ENCODE measurements around the gene RAB7A.

RAB7A gene

GRCh38 chr3:128726023-128727016 lies at the start of gene RAB7A:
Gene RAB7A (plus strand): TSS chr3:128726183. CDS start chr3:128795368, 69,185 bp downstream.
- in situ Hi-C loops (cut with MboI; ENCODE audit: low sequenced_read_pairs): no loop called here

- in situ Hi-C loops (cut with MboI; ENCODE audit: low sequenced_read_pairs): no loop called here
Measured at GRCh38 chr3:128679338-128679737, 46.6 kb upstream of the RAB7A start.

DNA sequence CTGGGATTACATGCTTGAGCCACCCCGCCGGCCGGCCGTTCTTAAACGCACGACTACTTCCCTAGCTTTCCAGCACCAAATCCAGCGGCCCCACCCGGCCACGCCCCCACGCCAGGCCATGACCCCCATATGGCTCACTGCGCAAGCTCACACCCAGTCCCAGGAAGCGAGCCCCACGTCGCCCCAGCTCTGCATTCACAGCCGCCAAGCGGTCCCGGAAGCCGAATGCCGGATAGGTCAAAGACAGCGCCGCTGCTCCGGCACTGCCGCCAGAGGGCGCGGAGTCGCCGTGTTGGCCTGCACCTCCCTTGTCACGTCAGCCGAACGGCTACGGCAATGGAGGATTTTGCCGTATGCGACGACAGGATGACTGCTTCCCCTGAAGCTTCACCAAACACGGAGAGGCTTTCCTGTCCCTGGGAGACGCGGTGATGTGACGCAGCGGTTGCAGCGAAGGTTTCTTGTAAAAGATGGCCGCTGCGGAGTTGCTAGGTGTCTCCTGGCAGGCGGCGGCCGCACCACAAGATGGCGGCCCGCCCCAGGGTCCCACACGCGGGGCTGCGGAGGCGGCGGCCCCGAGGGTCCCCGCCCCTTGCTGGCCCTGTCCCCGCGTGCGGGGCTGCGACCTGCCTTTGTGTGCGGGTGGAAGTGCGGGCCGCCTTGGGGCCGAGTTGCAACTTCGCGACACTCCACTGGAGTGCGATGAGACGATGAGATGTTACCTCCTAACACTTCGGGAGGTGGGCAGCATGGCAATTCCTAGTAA lies 45.2 kb upstream of the RAB7A start:
- in situ Hi-C loops (cut with MboI; ENCODE audit: low sequenced_read_pairs): no loop called here

DNA sequence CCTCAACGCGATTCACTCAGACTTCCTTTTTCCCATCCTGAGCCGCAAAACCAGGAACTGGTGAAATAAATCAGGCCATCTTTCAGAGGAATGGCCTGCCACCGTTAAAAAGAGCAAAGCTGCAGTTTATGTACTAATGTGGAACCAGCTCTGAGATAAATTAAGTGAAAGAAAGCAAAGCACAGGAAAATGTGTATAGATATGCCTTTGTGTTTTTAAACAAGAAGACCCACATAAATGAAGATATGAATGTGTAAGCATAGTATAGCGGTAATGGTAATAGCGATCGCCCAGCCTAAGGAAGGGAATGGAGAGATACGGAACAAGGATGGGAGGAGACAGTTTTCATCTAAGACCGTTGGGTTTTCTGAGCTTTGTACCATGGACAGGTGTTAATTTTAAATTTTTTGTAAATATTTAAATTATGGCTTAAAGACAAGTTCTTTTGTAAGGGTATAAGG lies 44.6 kb upstream of the RAB7A start:
- in situ Hi-C loops (cut with MboI; ENCODE audit: low sequenced_read_pairs): no loop called here

DNA sequence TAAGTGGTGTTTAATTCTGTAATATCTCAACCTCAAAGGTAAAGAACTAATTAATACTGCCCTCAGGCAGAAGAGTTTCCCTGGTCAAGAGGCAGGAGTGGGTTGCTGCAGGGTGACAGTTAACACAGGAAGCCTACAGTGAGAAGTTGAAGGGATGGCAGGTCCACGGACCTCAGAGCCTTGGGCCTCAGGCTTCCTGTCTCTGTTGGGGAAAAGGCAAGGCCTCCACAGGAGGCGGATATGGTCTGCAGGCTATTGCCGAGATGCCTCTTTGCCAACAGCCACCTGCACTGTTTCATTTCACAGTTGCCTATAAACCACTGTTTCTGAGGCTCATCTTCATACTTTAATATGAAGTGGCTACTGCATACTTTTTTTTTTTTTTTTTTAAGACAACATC lies 42.0 kb upstream of the RAB7A start:
- in situ Hi-C loops (cut with MboI; ENCODE audit: low sequenced_read_pairs): no loop called here

DNA sequence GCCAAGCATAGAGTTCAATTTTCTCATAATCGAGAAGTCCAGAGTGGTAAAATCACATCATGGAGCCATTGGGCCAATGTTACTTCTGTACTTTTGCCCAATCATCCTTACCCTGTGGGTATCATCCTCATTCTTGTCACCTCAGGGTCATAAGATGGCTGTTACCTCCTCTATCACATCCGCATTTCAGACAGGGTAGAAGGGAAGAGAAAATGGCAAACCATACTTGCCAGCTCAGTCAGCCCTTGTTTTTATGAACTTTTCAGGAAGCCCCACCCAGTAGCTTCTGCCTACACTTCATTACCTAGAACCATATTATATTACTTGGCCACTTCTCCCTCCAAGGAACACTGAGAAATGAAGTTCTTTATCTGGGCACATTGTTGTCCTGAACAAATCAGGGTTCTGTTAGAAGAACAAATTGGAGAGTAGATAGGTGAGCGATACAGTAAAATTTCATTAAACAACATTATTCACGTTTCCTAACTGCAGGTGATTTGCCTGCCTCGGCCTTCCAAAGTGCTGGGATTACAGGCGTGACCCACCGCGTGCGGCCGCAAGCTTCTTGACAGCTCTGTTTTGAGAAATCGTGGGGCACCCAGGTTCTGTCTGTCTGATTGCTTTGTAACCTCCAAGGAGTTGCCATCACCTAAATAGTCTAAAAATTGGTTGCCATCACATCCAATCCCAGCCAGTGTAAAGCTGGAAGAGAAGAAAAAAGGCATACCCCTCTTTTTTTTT lies 40.8 kb upstream of the RAB7A start:
- in situ Hi-C loops (cut with MboI; ENCODE audit: low sequenced_read_pairs): no loop called here

GRCh38 chr3:128686465-128686864 lies 39.5 kb upstream of the RAB7A start:
- in situ Hi-C loops (cut with MboI; ENCODE audit: low sequenced_read_pairs): no loop called here

DNA sequence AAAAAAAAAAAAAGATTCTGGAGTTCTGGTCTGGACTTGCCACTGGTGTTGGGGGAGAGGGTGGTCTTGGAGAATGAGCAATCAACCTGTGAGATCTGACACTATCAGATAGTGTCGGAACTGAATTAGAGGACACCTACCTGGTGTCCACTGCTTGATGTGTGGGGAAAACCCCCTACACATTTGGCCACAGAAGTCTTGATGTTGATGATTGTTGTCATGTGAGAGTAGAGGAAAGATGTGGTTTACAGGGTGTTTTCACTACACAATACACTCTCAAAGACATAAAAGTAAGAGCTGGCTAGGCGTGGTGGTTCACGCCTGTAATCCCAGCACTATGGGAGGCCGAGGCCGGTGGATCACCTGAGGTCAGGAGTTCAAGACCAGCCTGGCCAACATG lies 36.9 kb upstream of the RAB7A start:
- in situ Hi-C loops (cut with MboI; ENCODE audit: low sequenced_read_pairs): no loop called here

DNA sequence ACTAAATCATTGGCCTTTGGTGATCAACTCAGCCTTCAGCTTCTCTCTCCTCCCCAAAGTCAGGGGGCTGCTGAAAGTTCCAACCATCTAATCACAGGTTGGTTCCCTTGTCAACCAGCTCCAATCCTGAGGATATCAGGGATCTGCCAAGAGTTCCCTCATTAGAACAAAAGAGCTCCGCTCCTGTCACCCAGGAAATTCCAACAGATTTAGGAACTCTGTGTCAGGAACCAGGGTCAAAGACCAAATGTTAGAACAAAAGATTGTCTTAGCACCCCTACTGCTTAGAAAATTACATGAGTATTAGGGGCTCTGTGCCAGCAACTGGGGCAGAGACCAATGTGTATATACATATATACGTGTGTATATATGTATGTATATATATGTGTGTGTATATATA lies 32.3 kb upstream of the RAB7A start:
- in situ Hi-C loops (cut with MboI; ENCODE audit: low sequenced_read_pairs): no loop called here

DNA sequence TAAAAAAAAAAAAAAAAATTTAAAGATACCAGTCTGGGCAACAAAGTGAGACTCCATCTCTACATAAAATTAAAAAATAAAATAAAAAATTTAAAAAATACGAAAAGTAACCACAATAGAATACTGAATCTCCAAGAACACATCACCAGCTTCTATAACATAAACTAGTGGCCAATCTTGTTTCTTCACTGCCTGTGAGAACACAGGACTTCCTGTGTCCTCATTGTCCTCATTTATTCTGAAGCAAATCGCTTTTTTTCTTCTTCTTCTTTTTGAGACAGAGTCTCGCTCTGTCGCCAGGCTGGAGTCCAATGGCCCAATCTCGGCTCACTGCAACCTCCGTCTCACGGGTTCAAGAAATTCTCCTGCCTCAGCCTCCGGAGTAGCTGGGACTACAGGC lies 28.6 kb upstream of the RAB7A start:
- in situ Hi-C loops (cut with MboI; ENCODE audit: low sequenced_read_pairs): no loop called here

DNA sequence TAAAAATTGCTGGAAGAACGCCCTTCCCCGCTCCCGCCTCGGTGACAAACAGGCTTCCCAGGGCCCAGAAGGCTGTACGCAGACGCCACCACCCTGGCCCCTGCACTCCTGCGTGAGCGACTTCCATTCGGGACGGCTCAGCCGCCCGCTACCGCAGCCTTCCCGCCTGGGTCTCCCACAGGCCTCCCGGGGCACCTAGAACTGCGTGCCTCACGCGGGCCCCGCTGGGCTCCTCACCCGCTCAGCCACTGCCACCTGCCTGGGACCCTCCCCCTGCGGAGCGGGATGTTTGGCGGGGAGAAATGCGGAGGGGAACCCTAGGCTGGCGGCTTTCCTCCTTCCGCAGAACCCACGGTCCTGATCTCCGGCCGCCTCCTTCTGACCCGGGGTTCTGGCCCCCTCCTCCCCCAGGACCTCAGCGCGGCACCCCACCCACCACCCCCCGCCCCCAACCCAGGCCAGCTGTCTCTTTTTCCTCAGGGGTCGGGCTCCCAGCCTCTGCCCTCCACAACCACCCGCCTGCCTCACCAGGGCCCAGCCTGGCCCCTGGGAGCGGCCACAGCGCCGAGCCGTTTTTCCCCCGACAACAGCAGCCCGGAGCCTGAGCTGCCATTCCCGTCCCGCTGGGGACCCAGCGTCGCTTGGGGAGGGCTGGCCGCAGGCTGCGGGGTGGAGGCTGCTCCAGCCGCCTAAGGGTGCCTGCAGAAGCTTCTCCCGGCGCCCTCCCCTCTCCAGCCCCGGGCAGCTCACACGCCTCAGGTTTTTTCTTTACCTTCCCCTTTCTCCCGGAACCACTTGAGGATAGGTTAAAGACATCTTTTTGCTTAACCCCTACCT lies 27.6 kb upstream of the RAB7A start:
- in situ Hi-C loops (cut with MboI; ENCODE audit: low sequenced_read_pairs): no loop called here

GRCh38 chr3:128701342-128702212 lies 24.4 kb upstream of the RAB7A start:
- in situ Hi-C loops (cut with MboI; ENCODE audit: low sequenced_read_pairs): no loop called here

DNA sequence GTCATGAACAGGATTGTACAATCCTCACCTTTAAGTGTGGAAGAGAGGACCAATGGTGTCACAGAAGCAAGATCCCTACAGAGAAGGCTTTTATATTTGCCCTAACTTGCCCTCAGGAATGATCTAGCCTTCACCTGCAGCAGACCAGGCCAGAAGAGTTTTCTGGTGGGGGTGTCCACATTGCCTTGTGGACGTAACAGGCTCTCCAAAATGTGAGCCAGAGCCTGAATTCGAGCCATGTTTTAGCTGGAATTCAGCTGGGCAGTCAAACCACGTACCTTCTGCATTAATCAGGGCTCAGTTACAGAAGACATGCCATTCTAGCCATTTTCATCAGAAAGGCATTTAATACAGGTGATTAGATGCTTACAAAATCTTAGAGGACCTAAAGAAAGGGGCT lies 23.6 kb upstream of the RAB7A start:
- in situ Hi-C loops (cut with MboI; ENCODE audit: low sequenced_read_pairs): no loop called here

DNA sequence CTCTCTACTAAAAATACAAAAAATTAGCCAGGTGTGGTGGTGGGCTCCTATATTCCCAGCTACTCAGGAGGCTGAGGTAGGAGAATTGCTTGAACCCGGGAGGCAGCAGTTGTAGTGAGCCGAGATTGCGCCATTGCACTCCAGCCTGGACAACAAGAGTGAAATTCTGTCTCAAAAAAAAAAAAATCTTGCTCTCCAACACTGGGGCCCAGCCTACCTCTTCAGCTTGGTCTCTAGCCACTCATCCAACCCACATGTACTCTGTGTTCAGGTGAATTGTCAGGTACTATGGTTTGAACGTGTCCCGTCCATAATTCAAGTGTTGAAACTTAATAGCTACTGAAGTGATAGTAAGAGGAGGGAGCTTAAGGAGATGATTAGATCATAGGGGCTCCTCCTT lies 22.4 kb upstream of the RAB7A start:
- in situ Hi-C loops (cut with MboI; ENCODE audit: low sequenced_read_pairs): no loop called here

GRCh38 chr3:128706086-128706615 lies 19.8 kb upstream of the RAB7A start:
- in situ Hi-C loops (cut with MboI; ENCODE audit: low sequenced_read_pairs): no loop called here

GRCh38 chr3:128707928-128708494 lies 18.0 kb upstream of the RAB7A start:
- in situ Hi-C loops (cut with MboI; ENCODE audit: low sequenced_read_pairs): no loop called here

- in situ Hi-C loops (cut with MboI; ENCODE audit: low sequenced_read_pairs): no loop called here
Measured at GRCh38 chr3:128709038-128709437, 16.9 kb upstream of the RAB7A start.

DNA sequence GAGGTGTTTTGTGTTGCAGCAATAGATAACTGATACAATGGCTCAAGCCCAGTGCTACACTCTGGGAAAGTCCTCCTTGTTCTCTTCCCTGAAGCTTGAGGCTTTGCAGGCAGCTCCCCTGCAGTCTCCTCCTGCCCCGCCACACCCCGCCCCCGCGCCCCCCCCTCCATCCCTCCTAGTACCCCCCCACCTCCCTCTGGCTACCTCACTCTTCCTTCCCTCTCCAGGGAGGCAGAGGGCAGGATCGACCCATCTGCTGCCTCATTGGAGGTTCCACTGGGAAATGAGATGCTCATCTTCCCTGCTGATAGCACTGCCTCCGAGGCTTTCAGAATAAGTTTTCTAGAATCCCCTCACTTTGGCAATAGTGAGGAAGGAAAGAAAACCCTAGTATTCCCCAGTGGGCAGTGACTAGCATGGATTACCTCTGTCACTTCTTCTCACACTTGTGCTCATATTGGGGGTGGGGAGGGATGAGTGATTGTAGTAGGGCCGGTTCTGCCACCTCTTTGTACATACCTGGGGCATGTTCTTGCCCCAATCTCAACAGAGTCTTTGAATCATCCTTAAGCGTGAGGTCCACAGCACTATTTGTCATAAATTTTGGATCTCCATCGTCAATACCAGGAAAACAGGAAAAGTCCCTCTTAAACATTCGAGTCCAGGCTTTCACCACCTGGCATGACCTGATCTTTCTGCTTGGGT lies 16.3 kb upstream of the RAB7A start:
- in situ Hi-C loops (cut with MboI; ENCODE audit: low sequenced_read_pairs): no loop called here
